ENCODE measurements around the gene OS9.

The OS9 gene

GRCh38 chr12:57769594-57769993, 75.7 kb downstream of the OS9 start:
- no peak for DNase-seq

- no peak for DNase-seq
Measured at GRCh38 chr12:57770734-57771133, 76.8 kb downstream of the OS9 start.
